Neural progenitor cell (in vitro differentiated cells): ENCODE data around the gene CPT1B.
A peak's percentile ranks its signal among the peaks of the same experiment; 100 is the strongest.

ENCODE experiments used
- EZH2phosphoT487 ChIP-seq: fragments of 200-600 bp; sonication (generic); IDR thresholded peaks from 2 replicates; pipeline ENCODE4 v1.6.1; 2017; ENCODE audit warnings: antibody characterized with exemption
- TF ChIP-seq, protein P1 (sequence below): fragments of 200-600 bp; sonication (generic); IDR thresholded peaks from 2 replicates; pipeline ENCODE4 v1.5.1; 2017; ENCODE audit warnings: antibody characterized with exemption, mild to moderate bottlenecking

DNA sequence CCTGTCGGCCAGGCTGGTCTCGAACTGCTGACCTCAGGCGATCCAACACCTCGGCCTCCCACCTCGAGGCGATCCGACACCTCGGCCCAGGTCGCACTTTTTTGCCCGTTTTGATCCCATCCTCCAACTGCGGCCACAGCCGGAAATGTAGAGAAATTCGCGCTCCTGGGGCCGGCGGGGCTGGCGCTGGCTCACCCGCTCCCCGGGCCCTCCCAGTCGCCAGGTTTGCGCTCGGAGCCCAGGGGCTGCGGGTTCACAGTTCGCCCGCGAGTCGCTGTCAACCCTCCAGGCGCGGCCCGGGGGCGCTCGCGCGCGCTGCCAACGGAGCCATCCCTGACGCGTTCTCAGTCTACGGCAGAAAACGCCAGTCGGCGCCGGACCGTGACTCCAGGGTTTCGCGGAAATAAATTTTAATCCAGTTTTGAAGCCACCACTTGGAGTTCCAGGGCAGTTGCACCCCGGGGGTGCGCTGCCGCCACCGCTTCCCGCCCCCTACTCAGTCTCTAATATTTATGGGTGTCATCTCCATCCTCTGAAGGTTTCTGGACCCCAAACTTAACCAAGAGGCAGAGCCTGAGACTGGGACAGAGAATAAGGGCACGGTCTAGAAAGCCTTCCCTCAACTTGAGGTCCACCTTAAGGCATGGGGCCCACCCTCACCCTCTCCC lies 34.0 kb downstream of the CPT1B start:
- TF ChIP-seq, protein P1, sequence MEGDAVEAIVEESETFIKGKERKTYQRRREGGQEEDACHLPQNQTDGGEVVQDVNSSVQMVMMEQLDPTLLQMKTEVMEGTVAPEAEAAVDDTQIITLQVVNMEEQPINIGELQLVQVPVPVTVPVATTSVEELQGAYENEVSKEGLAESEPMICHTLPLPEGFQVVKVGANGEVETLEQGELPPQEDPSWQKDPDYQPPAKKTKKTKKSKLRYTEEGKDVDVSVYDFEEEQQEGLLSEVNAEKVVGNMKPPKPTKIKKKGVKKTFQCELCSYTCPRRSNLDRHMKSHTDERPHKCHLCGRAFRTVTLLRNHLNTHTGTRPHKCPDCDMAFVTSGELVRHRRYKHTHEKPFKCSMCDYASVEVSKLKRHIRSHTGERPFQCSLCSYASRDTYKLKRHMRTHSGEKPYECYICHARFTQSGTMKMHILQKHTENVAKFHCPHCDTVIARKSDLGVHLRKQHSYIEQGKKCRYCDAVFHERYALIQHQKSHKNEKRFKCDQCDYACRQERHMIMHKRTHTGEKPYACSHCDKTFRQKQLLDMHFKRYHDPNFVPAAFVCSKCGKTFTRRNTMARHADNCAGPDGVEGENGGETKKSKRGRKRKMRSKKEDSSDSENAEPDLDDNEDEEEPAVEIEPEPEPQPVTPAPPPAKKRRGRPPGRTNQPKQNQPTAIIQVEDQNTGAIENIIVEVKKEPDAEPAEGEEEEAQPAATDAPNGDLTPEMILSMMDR: peak; percentile 75
- TF ChIP-seq EZH2phosphoT487: no peak
